Measurements from ENCODE around the gene BBS12. TPM values are rescaled to one million over a fixed set of nuclear protein-coding genes. Genes with fewer than 3 reads are reported as not detected.

The BBS12 gene
- total RNA-seq, 2 donors from 2014 or later, result 2.3 TPM; not detected in 1

DNA sequence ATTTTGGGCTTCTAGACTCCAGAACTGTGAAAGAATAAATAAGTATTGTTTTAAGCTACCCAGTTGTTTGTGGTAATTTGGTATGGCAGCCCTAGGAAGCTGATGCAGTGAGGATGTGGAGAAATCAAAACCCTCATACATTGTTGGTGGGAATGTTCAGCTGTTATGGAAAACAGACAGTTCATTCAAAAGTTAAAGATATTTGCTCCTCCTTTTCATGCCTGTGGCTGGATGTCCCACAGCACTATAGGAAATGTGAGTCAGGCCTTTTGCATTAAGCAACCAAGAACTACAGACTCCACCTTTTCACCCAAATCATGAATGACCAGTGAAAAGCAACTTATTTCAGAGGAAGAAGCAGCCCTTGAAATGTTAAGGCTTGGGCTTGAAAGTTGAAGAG lies 6.7 kb downstream of the BBS12 start:
- Histone ChIP-seq H3K9me3 (no peaks in the 10 kb centered on the region), H3K27ac (no peak overlapping the region), H3K27me3 (no peaks in the 10 kb centered on the region), H3K4me1 (peaks cover 2% of the 10 kb centered on the region), H3K36me3 (replicated peaks in 1 of 2; ENCODE audit: insufficient read depth in 1 of 2, low read depth in 2 of 2) (peaks cover 0 to 3% of the 10 kb centered on the region in 2 donors), H3K4me3 (no peak overlapping the region)
- ATAC-seq (no peak), DNase-seq (no peak)
- TF ChIP-seq, protein P1, sequence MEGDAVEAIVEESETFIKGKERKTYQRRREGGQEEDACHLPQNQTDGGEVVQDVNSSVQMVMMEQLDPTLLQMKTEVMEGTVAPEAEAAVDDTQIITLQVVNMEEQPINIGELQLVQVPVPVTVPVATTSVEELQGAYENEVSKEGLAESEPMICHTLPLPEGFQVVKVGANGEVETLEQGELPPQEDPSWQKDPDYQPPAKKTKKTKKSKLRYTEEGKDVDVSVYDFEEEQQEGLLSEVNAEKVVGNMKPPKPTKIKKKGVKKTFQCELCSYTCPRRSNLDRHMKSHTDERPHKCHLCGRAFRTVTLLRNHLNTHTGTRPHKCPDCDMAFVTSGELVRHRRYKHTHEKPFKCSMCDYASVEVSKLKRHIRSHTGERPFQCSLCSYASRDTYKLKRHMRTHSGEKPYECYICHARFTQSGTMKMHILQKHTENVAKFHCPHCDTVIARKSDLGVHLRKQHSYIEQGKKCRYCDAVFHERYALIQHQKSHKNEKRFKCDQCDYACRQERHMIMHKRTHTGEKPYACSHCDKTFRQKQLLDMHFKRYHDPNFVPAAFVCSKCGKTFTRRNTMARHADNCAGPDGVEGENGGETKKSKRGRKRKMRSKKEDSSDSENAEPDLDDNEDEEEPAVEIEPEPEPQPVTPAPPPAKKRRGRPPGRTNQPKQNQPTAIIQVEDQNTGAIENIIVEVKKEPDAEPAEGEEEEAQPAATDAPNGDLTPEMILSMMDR (IDR thresholded peaks at IDR 0.05), result no peak
- TF ChIP-seq POLR2A (IDR thresholded peaks at IDR 0.05), result no peak
- intact Hi-C loops (cut with DNase I), result no loop called here

DNA sequence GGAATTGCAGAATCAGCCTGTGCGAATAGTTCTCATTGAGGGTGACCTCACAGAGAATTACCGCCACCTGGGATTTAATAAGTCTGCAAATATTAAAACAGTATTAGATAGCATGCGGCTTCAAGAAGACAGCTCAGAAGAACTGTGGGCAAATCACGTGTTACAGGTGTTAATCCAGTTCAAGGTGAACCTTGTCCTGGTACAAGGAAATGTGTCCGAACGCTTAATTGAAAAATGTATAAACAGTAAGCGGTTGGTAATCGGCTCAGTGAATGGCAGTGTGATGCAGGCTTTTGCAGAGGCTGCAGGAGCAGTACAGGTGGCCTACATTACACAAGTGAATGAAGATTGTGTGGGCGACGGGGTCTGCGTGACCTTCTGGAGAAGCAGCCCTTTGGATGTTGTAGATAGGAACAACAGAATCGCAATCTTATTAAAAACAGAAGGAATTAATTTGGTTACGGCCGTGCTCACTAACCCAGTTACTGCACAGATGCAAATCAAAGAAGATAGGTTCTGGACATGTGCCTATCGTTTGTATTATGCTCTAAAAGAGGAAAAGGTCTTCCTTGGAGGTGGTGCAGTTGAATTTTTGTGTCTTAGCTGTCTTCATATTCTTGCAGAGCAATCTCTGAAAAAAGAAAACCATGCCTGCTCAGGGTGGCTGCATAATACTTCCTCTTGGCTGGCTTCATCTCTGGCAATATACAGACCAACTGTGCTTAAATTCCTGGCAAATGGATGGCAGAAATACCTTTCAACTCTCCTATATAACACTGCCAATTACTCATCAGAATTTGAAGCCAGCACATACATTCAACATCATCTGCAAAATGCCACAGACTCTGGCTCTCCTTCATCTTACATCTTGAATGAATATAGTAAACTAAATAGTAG lies 10.7 kb downstream of the BBS12 start:
- TF ChIP-seq, protein P1 (IDR thresholded peaks at IDR 0.05), result no peak
- TF ChIP-seq POLR2A (IDR thresholded peaks at IDR 0.05), result no peak
- H3K9me3 ChIP-seq, result no peaks in the 10 kb centered on the region
- H3K27me3 ChIP-seq, result no peaks in the 10 kb centered on the region
- no peaks in the 10 kb centered on the region for H3K4me1 ChIP-seq
- ATAC-seq (no peak), DNase-seq (no peak)
- H3K27ac ChIP-seq, result no peak overlapping the region
- H3K4me3 ChIP-seq, result no peak overlapping the region
- intact Hi-C loops (cut with DNase I), result no loop called here
- WGBS, 2 donors, result 83 to 86% methylated on average over 15 of the region's 15 CpGs
- peaks cover 0 to 3% of the 10 kb centered on the region in 2 donors for H3K36me3 ChIP-seq (replicated peaks in 1 of 2; ENCODE audit: insufficient read depth in 1 of 2, low read depth in 2 of 2)

DNA sequence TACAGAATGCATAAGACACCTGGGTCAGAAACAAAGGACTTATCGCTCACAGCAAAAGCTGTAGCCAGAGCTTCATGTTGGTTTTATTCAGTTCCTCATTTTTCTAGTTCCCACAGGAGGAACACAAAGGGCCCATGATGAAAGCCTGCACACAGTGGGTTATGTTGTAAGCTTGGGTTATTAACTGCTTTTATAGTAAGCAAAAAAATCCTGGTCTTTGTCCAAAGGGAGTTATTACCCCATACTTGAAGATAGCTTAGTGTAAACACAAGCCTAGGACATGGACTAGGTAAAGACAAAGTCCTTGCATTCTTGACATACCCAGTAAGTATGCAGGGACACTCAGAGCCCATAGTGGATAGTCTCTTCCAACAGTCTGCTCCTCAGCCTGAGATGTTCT lies 11.7 kb downstream of the BBS12 start:
- no peaks in the 10 kb centered on the region for H3K27me3 ChIP-seq
- no peak overlapping the region for H3K27ac ChIP-seq
- TF ChIP-seq, protein P1 (IDR thresholded peaks at IDR 0.05), result no peak
- TF ChIP-seq POLR2A (IDR thresholded peaks at IDR 0.05), result no peak
- DNase-seq (peak in 1 of 4 donors; percentile 38), ATAC-seq (no peak)
- WGBS, 2 donors, result 29 to 75% methylated on average over 1 of the region's 1 CpG
- no peaks in the 10 kb centered on the region for H3K4me1 ChIP-seq
- intact Hi-C loops (cut with DNase I), result no loop called here
- no peak overlapping the region for H3K4me3 ChIP-seq
- peaks cover 0 to 3% of the 10 kb centered on the region in 2 donors for H3K36me3 ChIP-seq (replicated peaks in 1 of 2; ENCODE audit: insufficient read depth in 1 of 2, low read depth in 2 of 2)
- H3K9me3 ChIP-seq, result no peaks in the 10 kb centered on the region

DNA sequence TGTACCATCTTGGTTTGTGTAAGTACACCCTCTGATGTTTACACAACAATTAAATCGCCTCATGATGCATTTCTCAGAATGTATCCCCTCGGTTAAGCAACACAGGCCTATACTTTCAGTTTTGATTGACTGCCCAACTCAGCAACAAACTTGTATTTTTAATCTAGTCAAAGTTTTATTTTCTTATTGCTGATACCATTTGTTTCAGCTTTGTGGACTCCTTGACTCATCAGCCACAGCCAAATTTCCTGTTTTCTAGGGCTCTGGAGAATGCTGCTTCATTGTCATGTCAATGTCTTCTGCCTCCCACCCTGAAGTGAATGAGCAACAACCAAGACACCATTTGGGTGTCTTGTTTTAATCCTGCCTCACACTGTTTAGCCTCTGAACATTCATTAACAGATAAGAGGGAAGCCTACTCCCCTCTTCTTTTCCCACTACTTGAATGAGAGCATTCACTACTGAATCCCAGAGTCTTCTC lies 14.0 kb downstream of the BBS12 start:
- Histone ChIP-seq H3K4me1 (no peaks in the 10 kb centered on the region), H3K4me3 (no peak overlapping the region), H3K9me3 (no peaks in the 10 kb centered on the region), H3K27me3 (no peaks in the 10 kb centered on the region), H3K36me3 (replicated peaks in 1 of 2; ENCODE audit: insufficient read depth in 1 of 2, low read depth in 2 of 2) (peaks cover 0 to 3% of the 10 kb centered on the region in 2 donors), H3K27ac (no peak overlapping the region)
- DNase-seq (no peak), ATAC-seq (no peak)
- intact Hi-C loops (cut with DNase I), result no loop called here
- 70 to 78% methylated on average over 2 of the region's 2 CpGs for WGBS, 2 donors
- TF ChIP-seq, protein P1 (IDR thresholded peaks at IDR 0.05), result no peak
- no peak for TF ChIP-seq POLR2A (IDR thresholded peaks at IDR 0.05)
